Measurements from ENCODE around the gene IRAK3. TPM values are rescaled to one million over a fixed set of nuclear protein-coding genes. Genes with fewer than 3 reads are reported as not detected.

Gene IRAK3
- total RNA-seq, 4 donors from 2014 or later = 4.3 to 7.8 (median 5.4) TPM

DNA sequence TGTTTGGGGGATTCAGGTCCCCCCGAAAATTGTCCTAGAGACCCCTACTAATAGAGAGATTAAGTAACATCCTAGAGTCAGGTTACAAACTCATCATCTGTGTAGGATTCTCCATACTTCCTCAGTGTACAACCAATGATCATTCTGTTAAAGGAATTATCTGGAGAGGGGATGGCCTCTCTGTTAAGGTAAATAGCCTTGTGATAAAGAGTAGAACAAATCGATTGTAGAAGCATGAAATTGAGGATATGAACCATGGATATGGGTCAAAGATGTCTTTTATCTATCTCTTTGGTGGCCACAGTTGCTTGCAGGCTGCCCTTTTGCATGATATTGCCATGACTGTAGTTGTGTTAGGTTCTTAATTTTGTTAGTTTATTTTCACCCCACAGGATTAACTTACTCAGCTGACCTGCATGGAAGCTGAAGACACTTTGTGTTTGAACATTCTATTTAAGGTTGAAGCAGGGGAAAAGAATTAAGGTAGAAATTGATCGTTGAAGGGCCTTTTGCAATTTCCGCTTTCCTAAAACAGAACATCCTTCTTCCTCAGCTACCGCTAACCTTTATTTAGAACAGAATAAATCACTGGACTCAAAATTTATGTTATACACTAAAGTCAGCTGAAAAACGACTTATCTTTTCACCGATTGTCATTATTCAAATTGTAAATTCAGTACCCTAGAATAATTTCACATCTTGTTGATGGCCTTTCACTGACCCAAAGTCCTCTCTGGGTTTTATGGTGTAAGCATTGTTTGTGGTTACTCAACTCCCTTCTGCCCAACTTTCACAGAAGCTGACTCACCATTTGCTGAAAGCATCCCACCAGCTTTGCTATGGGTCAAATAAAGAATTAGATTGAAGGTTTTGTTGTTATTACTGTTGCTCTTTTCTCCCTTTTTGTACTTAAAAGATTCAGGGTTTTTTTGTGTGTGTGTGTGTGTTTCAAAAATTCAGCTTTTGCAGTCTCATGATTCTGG, 52.3 kb downstream of the IRAK3 start:
- H3K36me3 ChIP-seq = no peaks in the 10 kb centered on the region
- no peak overlapping the region for H3K27ac ChIP-seq
- DNase-seq (no peak), ATAC-seq (no peak)
- no peak overlapping the region for H3K4me3 ChIP-seq
- H3K27me3 ChIP-seq = peaks cover 0 to 3% (median 0%) of the 10 kb centered on the region in 3 donors
- no peaks in the 10 kb centered on the region for H3K9me3 ChIP-seq
- peaks cover 0 to 6% of the 10 kb centered on the region in 2 donors for H3K4me1 ChIP-seq
- TF ChIP-seq, protein P1, sequence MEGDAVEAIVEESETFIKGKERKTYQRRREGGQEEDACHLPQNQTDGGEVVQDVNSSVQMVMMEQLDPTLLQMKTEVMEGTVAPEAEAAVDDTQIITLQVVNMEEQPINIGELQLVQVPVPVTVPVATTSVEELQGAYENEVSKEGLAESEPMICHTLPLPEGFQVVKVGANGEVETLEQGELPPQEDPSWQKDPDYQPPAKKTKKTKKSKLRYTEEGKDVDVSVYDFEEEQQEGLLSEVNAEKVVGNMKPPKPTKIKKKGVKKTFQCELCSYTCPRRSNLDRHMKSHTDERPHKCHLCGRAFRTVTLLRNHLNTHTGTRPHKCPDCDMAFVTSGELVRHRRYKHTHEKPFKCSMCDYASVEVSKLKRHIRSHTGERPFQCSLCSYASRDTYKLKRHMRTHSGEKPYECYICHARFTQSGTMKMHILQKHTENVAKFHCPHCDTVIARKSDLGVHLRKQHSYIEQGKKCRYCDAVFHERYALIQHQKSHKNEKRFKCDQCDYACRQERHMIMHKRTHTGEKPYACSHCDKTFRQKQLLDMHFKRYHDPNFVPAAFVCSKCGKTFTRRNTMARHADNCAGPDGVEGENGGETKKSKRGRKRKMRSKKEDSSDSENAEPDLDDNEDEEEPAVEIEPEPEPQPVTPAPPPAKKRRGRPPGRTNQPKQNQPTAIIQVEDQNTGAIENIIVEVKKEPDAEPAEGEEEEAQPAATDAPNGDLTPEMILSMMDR (IDR thresholded peaks at IDR 0.05 in 4 of 5, conservative IDR thresholded peaks at IDR 0.05 in 1 of 5) = no peak
- no peak for TF ChIP-seq POLR2A (IDR thresholded peaks at IDR 0.05)
- in situ Hi-C loops (cut with MboI; ENCODE audit: low sequenced_read_pairs in 4 of 4) (no loop called here), intact Hi-C loops (cut with DNase I; ENCODE audit: low total_unique reads) (no loop called here)

DNA sequence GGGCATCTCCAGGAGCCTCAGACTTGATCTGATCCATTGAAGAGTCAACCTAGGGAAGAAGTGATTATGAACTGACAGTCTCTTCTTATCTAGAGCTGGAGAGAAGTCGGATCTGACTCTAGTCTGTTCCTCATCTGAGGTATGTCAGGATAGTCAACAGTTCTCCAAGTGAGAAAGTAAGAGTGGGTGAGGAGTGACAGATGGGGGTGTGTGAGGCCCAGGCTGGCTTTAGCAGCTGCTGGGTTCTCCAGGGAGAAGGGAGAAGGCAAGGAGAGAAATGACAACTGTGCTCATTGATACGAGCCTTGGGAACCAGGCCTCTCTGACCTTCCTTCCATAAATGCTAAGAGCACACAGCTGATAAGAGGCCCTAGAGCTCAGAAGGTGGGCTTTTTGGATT, 53.3 kb downstream of the IRAK3 start:
- no peak overlapping the region for H3K4me3 ChIP-seq
- peaks cover 0 to 3% (median 0%) of the 10 kb centered on the region in 3 donors for H3K27me3 ChIP-seq
- ATAC-seq (no peak), DNase-seq (no peak)
- intact Hi-C loops (cut with DNase I; ENCODE audit: low total_unique reads) (no loop called here), in situ Hi-C loops (cut with MboI; ENCODE audit: low sequenced_read_pairs in 4 of 4) (no loop called here)
- no peak for TF ChIP-seq POLR2A (IDR thresholded peaks at IDR 0.05)
- TF ChIP-seq, protein P1 (IDR thresholded peaks at IDR 0.05 in 4 of 5, conservative IDR thresholded peaks at IDR 0.05 in 1 of 5) = no peak
- no peaks in the 10 kb centered on the region for H3K9me3 ChIP-seq
- H3K4me1 ChIP-seq = peaks cover 0 to 6% of the 10 kb centered on the region in 2 donors
- no peak overlapping the region for H3K27ac ChIP-seq
- H3K36me3 ChIP-seq = no peaks in the 10 kb centered on the region

DNA sequence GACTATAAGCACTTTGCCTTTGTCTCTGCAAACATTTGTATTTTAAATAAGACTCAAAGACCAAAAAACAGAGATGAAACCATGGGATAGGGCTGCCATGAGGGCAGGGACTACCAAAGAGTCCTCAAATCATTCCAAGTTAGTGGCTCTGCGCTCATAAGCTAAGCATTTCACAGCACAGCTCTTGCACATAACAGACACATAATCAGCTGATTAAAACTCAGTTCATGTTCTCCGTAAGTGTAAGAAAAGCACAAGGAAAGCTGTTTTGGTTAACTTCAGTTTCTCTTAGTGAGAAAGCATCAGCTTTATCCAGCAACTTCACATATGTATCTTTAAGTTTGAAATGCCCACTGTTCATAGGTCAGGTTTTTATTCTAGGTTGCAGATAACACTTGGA, 54.9 kb downstream of the IRAK3 start:
- peaks cover 0 to 6% of the 10 kb centered on the region in 2 donors for H3K4me1 ChIP-seq
- ATAC-seq (no peak), DNase-seq (no peak)
- no peak for TF ChIP-seq POLR2A (IDR thresholded peaks at IDR 0.05)
- TF ChIP-seq, protein P1 (IDR thresholded peaks at IDR 0.05 in 4 of 5, conservative IDR thresholded peaks at IDR 0.05 in 1 of 5) = no peak
- H3K36me3 ChIP-seq = no peaks in the 10 kb centered on the region
- H3K4me3 ChIP-seq = no peak overlapping the region
- H3K27ac ChIP-seq = no peak overlapping the region
- intact Hi-C loops (cut with DNase I; ENCODE audit: low total_unique reads) (no loop called here), in situ Hi-C loops (cut with MboI; ENCODE audit: low sequenced_read_pairs in 4 of 4) (no loop called here)
- no peaks in the 10 kb centered on the region for H3K27me3 ChIP-seq
- no peaks in the 10 kb centered on the region for H3K9me3 ChIP-seq

DNA sequence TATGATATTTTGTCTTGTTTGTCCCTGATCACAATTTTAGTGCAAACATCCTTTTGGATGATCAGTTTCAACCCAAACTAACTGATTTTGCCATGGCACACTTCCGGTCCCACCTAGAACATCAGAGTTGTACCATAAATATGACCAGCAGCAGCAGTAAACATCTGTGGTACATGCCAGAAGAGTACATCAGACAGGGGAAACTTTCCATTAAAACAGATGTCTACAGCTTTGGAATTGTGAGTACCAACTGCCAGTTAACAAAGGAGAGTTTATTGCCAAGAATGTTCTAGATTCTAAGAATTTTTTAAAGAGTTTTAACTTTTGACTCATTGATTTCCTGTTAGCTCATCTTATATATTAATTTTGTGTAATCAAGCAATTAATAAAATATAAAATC, 55.4 kb downstream of the IRAK3 start:
- in situ Hi-C loops (cut with MboI; ENCODE audit: low sequenced_read_pairs in 4 of 4) (no loop called here), intact Hi-C loops (cut with DNase I; ENCODE audit: low total_unique reads) (no loop called here)
- H3K27me3 ChIP-seq = no peaks in the 10 kb centered on the region
- H3K4me1 ChIP-seq = peaks cover 0 to 6% of the 10 kb centered on the region in 2 donors
- H3K9me3 ChIP-seq = no peaks in the 10 kb centered on the region
- H3K27ac ChIP-seq = no peak overlapping the region
- ATAC-seq (no peak), DNase-seq (no peak)
- no peak overlapping the region for H3K4me3 ChIP-seq
- no peaks in the 10 kb centered on the region for H3K36me3 ChIP-seq
- TF ChIP-seq, protein P1 (IDR thresholded peaks at IDR 0.05 in 4 of 5, conservative IDR thresholded peaks at IDR 0.05 in 1 of 5) = no peak
- no peak for TF ChIP-seq POLR2A (IDR thresholded peaks at IDR 0.05)

Measured in gastrocnemius medialis (tissue), 4 donors.